ENCODE data around the gene SFSWAP.

Gene SFSWAP

DNA sequence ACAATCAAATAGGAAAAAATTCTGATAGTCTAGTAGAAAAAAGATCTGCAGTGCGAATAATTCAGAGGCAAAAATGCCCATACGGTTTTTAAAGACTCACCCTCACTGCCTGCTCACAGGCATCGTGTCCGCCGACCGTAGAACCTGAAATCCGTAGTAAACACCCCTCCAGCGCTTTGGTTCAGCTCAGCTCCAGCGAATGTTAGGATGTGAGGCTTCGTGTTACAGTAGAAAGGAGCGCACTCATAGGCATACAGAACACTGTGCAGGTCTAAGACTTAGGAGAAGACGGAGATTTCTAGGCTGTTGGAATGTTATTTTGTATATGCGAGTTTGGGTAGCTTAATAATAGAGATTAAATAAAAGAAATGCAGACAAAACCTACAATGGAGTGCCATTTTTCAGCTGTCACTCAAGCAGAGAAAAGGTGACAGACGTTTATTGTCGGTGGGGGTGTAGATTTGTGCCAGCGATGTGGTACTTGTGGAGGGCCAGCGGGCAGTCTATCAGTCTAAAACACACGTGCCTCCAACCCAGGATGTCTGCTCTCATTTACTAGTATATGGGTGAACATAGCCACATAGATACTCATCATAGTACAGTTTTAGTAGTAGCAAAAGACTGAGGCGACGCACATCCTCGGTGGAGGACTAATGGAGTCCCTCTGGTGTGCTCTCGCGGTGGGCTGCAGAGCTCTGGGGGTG lies 25.7 kb downstream of the SFSWAP start:
- TF ChIP-seq FOXM1 (IDR thresholded peaks at IDR 0.05; ENCODE audit: borderline replicate concordance, low read depth) (no peak), EGR1 (IDR thresholded peaks at IDR 0.05) (no peak), ZBTB7A (IDR thresholded peaks at IDR 0.05; ENCODE audit: low read depth) (no peak), RAD21 (IDR thresholded peaks at IDR 0.05; ENCODE audit: low read depth) (no peak), TAF1 (IDR thresholded peaks at IDR 0.05; ENCODE audit: low read depth) (no peak), CEBPB (IDR thresholded peaks at IDR 0.05) (no peak), EP300 (IDR thresholded peaks at IDR 0.05; ENCODE audit: borderline replicate concordance) (no peak)
- TF ChIP-seq, protein P1, sequence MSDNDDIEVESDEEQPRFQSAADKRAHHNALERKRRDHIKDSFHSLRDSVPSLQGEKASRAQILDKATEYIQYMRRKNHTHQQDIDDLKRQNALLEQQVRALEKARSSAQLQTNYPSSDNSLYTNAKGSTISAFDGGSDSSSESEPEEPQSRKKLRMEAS (IDR thresholded peaks at IDR 0.05) = no peak
- TF ChIP-seq, protein P2, sequence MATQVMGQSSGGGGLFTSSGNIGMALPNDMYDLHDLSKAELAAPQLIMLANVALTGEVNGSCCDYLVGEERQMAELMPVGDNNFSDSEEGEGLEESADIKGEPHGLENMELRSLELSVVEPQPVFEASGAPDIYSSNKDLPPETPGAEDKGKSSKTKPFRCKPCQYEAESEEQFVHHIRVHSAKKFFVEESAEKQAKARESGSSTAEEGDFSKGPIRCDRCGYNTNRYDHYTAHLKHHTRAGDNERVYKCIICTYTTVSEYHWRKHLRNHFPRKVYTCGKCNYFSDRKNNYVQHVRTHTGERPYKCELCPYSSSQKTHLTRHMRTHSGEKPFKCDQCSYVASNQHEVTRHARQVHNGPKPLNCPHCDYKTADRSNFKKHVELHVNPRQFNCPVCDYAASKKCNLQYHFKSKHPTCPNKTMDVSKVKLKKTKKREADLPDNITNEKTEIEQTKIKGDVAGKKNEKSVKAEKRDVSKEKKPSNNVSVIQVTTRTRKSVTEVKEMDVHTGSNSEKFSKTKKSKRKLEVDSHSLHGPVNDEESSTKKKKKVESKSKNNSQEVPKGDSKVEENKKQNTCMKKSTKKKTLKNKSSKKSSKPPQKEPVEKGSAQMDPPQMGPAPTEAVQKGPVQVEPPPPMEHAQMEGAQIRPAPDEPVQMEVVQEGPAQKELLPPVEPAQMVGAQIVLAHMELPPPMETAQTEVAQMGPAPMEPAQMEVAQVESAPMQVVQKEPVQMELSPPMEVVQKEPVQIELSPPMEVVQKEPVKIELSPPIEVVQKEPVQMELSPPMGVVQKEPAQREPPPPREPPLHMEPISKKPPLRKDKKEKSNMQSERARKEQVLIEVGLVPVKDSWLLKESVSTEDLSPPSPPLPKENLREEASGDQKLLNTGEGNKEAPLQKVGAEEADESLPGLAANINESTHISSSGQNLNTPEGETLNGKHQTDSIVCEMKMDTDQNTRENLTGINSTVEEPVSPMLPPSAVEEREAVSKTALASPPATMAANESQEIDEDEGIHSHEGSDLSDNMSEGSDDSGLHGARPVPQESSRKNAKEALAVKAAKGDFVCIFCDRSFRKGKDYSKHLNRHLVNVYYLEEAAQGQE (IDR thresholded peaks at IDR 0.05; ENCODE audit: low read depth) = no peak
- TF ChIP-seq, protein P3, sequence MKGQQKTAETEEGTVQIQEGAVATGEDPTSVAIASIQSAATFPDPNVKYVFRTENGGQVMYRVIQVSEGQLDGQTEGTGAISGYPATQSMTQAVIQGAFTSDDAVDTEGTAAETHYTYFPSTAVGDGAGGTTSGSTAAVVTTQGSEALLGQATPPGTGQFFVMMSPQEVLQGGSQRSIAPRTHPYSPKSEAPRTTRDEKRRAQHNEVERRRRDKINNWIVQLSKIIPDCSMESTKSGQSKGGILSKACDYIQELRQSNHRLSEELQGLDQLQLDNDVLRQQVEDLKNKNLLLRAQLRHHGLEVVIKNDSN (IDR thresholded peaks at IDR 0.05) = no peak

DNA sequence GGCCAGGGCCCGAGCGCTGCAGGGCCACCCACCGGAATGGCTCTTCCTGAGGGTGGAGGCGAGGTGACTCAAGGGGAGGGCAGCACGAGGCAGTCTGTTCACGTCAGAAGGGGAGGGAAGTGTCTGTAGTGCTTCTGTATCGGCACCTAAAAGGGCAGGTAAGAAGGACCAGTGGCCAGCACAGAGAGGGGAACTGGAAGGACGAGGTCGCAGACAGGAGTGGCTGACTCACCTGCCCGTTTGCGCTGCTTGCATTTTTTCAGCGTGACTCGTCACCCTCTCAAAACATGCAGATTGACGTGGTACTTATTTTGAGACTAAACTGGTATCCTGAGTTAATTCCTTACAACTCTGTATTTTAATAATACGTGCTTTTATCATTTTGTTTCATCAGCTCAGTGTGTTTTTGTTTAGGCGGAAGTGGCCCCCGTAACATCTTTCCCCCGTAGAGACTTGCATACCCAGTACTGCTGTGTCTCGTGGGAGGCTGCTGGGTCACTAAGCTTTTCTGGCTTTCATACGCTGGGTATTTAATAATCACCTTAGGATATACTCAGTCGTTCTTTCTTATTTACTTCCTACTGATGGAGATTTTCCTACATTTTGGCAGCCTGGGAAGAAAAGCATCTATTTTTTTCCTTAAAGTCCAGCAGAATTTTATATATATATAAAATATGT lies 26.4 kb downstream of the SFSWAP start:
- peak; percentile 50; the same call in 1 of the 2 replicates for TF ChIP-seq EP300 (IDR thresholded peaks at IDR 0.05; ENCODE audit: borderline replicate concordance)
- no peak for TF ChIP-seq ZBTB7A (IDR thresholded peaks at IDR 0.05; ENCODE audit: low read depth)
- peak; percentile 64; the same call in 1 of the 2 replicates for TF ChIP-seq TCF12 (IDR thresholded peaks at IDR 0.05; ENCODE audit: low read depth)
- TF ChIP-seq, protein P3 (IDR thresholded peaks at IDR 0.05) = no peak
- no peak for TF ChIP-seq CREB1 (IDR thresholded peaks at IDR 0.05; ENCODE audit: low read depth)
- TF ChIP-seq TEAD4 (IDR thresholded peaks at IDR 0.05) = peak; percentile 81
- TF ChIP-seq, protein P1 (IDR thresholded peaks at IDR 0.05) = peak; percentile 93

DNA sequence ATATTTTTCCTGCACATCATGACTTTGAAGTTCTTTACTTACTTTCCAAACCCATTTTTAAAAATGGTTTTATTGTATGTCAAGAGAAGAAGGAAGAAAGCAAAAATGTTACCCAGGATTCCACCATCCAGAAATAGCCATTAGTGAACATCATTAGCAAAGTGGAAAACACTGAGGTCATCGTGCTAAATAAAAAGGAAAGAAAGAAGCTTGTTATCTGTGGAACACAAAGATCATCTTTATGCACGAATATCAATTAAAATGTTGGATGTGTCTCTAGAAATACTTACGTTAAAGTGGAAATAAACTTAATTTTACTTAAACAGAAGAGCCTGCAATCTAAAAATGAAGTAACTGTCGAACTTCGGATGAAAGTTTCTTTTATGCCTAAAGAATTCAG lies 27.3 kb downstream of the SFSWAP start:
- TF ChIP-seq RAD21 (IDR thresholded peaks at IDR 0.05; ENCODE audit: low read depth) = no peak
- no peak for TF ChIP-seq EGR1 (IDR thresholded peaks at IDR 0.05)
- TF ChIP-seq EP300 (IDR thresholded peaks at IDR 0.05; ENCODE audit: borderline replicate concordance) = no peak
- TF ChIP-seq, protein P3 (IDR thresholded peaks at IDR 0.05) = no peak
- no peak for TF ChIP-seq TEAD4 (IDR thresholded peaks at IDR 0.05)
- TF ChIP-seq YY1 (IDR thresholded peaks at IDR 0.05; ENCODE audit: low read depth) = no peak
- no peak for TF ChIP-seq CEBPB (IDR thresholded peaks at IDR 0.05)
- TF ChIP-seq TCF12 (IDR thresholded peaks at IDR 0.05; ENCODE audit: low read depth) = no peak
- TF ChIP-seq, protein P1 (IDR thresholded peaks at IDR 0.05) = no peak
- TF ChIP-seq, protein P2 (IDR thresholded peaks at IDR 0.05; ENCODE audit: low read depth) = no peak
- no peak for TF ChIP-seq ZBTB7A (IDR thresholded peaks at IDR 0.05; ENCODE audit: low read depth)
- no peak for TF ChIP-seq FOXM1 (IDR thresholded peaks at IDR 0.05; ENCODE audit: borderline replicate concordance, low read depth)
- no peak for TF ChIP-seq TAF1 (IDR thresholded peaks at IDR 0.05; ENCODE audit: low read depth)
- TF ChIP-seq CREB1 (IDR thresholded peaks at IDR 0.05; ENCODE audit: low read depth) = no peak
- TF ChIP-seq NFIC (IDR thresholded peaks at IDR 0.05) = no peak

DNA sequence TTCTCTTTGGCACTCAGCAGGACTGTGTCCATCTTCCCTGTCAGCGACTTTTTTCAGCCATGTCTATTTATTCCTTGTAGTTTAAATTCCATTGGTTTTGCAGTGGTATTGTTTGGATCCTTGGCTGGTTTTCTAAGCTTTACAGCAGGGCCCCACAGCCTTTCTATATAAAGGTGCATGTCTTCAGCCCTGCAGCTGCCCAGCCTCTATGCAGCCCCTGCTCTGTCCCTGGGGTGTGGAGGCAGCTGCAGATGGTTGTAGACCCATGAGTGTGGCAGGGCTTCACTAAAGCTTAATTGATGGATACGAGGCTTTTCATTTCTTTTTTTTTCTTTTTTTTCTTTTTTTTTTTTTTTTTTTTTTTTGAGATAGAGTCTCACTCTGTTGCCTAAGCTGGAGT lies 29.7 kb downstream of the SFSWAP start:
- TF ChIP-seq, protein P1 (IDR thresholded peaks at IDR 0.05) = no peak
- TF ChIP-seq TEAD4 (IDR thresholded peaks at IDR 0.05) = no peak
- TF ChIP-seq EP300 (IDR thresholded peaks at IDR 0.05; ENCODE audit: borderline replicate concordance) = no peak
- TF ChIP-seq ZBTB7A (IDR thresholded peaks at IDR 0.05; ENCODE audit: low read depth) = no peak
- TF ChIP-seq TCF12 (IDR thresholded peaks at IDR 0.05; ENCODE audit: low read depth) = no peak
- TF ChIP-seq, protein P3 (IDR thresholded peaks at IDR 0.05) = no peak
- no peak for TF ChIP-seq CREB1 (IDR thresholded peaks at IDR 0.05; ENCODE audit: low read depth)
- TF ChIP-seq NFIC (IDR thresholded peaks at IDR 0.05) = no peak
- TF ChIP-seq TAF1 (IDR thresholded peaks at IDR 0.05; ENCODE audit: low read depth) = no peak
- no peak for TF ChIP-seq YY1 (IDR thresholded peaks at IDR 0.05; ENCODE audit: low read depth)
- TF ChIP-seq, protein P2 (IDR thresholded peaks at IDR 0.05; ENCODE audit: low read depth) = no peak
- TF ChIP-seq RAD21 (IDR thresholded peaks at IDR 0.05; ENCODE audit: low read depth) = no peak
- no peak for TF ChIP-seq FOXM1 (IDR thresholded peaks at IDR 0.05; ENCODE audit: borderline replicate concordance, low read depth)
- no peak for TF ChIP-seq CEBPB (IDR thresholded peaks at IDR 0.05)
- no peak for TF ChIP-seq EGR1 (IDR thresholded peaks at IDR 0.05)

Data from Ishikawa (cell line).